Body of pancreas (tissue), 4 donors: ENCODE results near the gene TCF3.

Experiments
- CTCF ChIP-seq, 7 experiments: fragments of 450-650 bp in 4 of 7; fragments of 200-600 bp in 3 of 7; sonication (generic) in 3 of 7; IDR thresholded peaks; one replicate each; pipeline ENCODE4 v1.5.1; 2016 to 2019; ENCODE audit warnings: antibody characterized with exemption in 7 of 7
- POLR2A ChIP-seq, 3 donors: fragments of 450-650 bp; IDR thresholded peaks; one replicate each; pipeline ENCODE4 v1.6.1; 2016; ENCODE audit warnings: antibody characterized with exemption in 3 of 3, mild to moderate bottlenecking in 2 of 3

DNA sequence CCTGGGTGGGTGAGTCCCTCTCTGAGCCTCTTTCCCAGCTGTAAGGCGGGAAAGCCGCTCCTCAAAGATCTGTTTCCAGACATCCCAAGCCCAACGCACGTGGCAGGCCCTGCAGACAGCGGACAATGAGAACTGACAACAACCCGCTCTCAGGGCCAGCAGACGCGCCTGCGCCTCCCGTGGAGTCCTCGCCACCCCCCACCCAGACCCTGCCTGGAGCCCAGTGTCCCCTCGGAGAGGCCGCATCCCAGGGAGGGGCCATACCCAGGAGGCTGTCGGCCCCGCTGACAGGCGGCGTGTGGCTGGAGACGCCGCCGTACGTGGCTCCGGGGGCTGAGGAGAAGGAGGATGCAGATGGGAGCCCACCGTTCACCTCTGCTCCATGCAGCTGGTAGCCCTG, 30.8 kb downstream of the TCF3 start:
- no peak for TF ChIP-seq POLR2A (IDR thresholded peaks at IDR 0.05)
- TF ChIP-seq CTCF (IDR thresholded peaks at IDR 0.05), result no peak
